Activated CD4-positive, alpha-beta memory T cell treated with anti-CD3 and anti-CD28 coated beads, Interleukin-2, amount 10 ng/mL, durations not matched to agents 7 days and 5 days (primary cell): ENCODE data around the gene HERC6. TPM values are rescaled to one million over a fixed set of nuclear protein-coding genes. Genes with fewer than 3 reads are reported as not detected.

ENCODE experiments used
- total RNA-seq, 2 experiments: library from RNA; stranded (reverse); gene quantifications; one replicate each; pipeline ENCODE4 v1.2.3, GENCODE V29; 2021

The HERC6 gene
- total RNA-seq, 2 experiments from 2014 or later, result 47.5 to 49.0 TPM

Other genes starting within 250 kb of the HERC6 start
- gene ABCG2, start 220.2 kb upstream of the HERC6 start, total RNA-seq, result 1 to 10 TPM; 1.0 to 1.2 TPM
- 100 to 1,000 TPM in 1 of 2 experiments, 10 to 100 TPM in 1; 96.9 to 101 TPM for gene PPM1K, start 94.3 kb upstream of the HERC6 start, total RNA-seq
- gene HERC5, start 78.3 kb downstream of the HERC6 start, total RNA-seq, result 10 to 100 TPM; 92.5 to 97.0 TPM
- 10 to 100 TPM; 50.8 to 52.1 TPM for gene PYURF, start 144.9 kb downstream of the HERC6 start, total RNA-seq
- gene HERC3, start 213.6 kb downstream of the HERC6 start, total RNA-seq, result 10 to 100 TPM; 36.9 to 41.9 TPM